Endometrial microvascular endothelial cells (primary cell): ENCODE results near the gene RPS19BP1. TPM values are rescaled to one million over a fixed set of nuclear protein-coding genes. Genes with fewer than 3 reads are reported as not detected.
"Not testable (repeated sequence)": the region's sequence is repeated elsewhere in the genome, so short reads cannot be mapped to it uniquely, and the experiment has no call there.

Experiments
- in situ Hi-C: cut with HindIII; loops from 2 replicates; pipeline ENCODE4 v1.10.0; 2017; ENCODE audit warnings: low sequenced_read_pairs, low pct_unique_long_range_greater_than_20kb; ENCODE audit errors: inconsistent ontology term
- total RNA-seq: library from RNA; depleted of rRNA; stranded (reverse); fragments of >200 nt; gene quantifications from one replicate; pipeline ENCODE4 v1.2.3, GENCODE V29; 2015; ENCODE audit errors: inconsistent ontology term

Gene RPS19BP1
- total RNA-seq, 1 donor from 2014 or later = 107 TPM

DNA sequence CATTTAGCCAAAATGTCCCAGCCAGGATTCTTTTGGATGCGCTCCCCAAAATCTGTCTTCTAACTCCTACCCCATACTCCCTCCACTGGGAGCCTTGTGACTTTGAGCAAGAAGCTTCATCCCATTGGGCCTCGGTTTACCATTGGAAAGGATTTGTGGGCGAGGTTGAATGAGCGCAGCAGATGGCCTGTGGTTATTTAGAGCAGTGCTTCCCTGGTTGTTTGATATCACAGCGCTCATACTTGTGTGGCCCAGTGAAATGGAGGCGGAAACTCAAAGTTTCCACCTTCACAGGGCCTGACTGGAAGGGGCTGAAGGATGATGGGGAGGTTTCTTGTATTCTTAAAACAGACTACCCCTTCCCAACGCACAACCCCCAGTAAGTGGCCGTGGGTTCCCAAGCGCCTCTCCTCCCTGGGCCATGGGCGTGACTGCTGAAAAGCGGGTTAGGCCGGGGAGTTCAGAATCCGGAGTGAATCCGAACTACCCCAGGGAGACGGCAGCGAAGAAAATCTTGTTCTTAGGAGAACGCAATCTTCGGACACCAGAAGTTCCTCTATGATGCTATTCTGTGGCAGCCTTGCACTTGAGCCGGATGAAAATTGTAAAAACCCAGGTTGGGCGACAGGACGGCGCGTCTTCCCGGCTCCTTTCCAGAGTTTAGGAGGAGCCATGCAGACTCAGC is 13.4 kb downstream of the RPS19BP1 start:
- in situ Hi-C loops = no loop called here

DNA sequence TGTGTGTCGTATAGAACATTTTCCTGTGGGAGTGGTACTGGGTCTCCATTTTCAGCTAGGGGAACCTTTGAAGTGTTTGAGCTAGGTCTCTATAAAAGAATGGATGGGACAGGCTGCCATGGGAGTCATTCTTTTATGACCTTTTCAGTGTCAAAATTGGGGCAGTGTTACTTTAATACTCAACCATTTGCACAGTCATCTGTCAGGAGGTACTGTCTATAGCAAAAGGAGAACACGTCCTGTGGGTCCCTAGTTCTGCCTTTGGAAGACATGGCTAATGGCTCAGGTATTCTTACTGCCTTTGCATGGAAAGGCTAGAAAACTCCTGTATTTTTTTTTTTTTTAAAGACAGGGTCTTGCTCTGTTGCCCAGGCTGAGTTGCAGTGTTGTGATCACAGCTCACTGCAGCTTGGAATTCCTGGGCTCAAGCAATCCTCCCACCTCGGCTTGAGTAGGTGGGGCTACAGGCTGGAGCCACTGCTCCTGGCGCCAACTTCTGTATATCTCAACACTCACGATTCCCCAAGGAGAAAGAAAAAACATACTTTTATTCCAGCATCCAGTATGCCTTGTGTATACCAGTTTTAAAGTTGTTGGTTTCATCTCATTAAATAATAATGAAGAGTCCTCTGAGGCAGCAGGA is 14.3 kb downstream of the RPS19BP1 start:
- in situ Hi-C loops = no loop called here

DNA sequence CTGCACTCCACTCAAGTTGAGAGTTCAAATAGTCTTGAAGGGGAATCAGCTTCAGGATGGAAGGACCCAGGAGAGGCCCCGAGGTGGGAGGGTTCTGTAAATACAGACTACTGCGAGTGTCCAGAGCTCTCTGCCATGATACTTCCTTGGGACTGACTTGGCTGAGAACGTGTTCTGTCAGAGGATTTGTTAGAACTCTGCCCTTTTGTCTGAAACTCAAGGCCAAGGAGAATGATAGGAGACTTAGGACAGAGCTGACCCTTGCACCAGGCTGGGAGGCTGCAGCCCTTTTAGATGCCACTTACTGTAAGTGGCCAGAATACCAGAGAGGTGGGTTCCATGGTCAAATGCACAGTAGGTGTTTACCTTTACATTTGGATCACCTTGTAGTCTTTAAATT is 15.1 kb downstream of the RPS19BP1 start:
- in situ Hi-C loops = no loop called here

DNA sequence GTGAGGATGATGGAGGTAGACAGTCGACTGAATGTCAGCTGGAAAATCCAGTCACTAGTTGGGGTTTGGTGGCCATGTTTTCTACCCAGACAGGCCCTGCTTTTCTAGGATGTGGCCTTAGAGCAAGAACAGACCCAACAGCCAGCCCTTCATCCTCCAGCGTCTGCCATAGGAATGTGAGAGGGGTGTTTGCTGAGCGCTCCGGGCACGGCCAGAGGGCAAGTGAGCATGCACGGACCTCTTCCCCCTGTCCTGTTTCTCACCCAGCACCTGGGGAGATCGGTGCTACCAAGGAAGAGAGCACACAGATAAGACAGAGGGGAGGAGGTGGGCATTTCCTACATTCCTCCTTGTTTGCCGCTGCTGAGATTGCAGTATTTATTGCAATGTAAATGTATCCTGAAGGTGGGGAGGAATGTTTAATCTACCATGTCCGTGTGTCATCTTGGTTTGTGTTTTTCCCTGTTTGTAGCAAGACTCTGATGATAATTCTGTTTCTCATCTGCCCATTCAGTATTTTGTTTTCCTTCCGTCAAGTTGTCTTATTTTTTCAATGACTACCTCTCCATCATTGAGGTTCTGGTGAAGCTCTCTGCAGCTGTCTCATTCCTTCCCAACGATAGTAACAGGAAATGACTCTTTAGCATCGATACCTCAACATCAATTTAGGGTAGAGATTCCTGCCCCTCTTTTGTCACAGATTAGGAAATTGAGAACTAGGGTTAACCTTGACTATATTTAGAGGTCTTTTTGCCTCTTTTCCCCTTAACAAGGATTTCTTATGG is 17.1 kb downstream of the RPS19BP1 start:
- in situ Hi-C loops = no loop called here

DNA sequence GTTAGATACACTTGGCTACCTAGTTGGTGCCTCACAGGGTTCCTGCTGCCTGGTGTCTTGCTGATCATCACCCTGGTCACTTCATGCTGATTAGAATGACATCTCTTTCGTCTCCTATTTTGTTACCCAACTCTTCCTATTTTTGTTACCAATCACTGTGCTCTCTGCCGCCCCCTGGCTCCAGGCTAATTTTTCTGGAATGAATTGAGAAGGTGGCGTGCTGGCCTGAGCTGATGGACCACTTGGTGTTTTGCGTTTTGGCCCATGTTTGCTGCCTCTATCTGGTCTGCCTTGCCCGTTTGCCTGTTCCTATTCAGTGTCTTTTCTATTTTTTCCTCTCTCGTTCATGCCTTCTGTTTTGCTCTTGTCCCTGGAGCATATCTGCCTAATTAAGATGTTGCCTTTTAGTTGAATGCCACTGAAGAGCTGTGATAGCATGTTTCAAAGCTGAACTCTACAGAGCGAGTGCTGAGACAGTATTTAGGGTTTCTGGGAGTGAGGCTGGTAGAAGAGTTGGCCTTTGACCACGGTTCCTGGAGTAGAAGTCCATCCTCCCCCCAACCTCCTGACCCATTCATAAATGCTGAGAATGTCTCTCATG is 18.1 kb downstream of the RPS19BP1 start:
- in situ Hi-C loops = no loop called here

DNA sequence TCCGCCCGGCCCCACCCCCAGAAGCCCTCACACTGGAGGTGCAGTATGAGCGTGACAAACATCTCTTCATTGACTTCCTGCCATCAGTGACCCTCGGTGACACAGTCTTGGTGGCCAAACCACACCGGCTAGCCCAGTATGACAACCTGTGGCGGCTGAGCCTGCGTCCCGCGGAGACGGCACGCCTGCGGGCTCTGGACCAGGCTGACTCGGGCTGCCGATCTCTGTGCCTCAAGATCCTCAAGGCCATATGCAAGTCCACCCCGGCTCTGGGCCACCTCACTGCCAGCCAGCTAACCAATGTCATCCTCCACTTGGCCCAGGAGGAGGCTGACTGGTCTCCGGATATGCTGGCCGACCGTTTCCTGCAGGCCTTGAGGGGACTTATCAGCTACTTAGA is 18.8 kb downstream of the RPS19BP1 start:
- in situ Hi-C loops = no loop called here

DNA sequence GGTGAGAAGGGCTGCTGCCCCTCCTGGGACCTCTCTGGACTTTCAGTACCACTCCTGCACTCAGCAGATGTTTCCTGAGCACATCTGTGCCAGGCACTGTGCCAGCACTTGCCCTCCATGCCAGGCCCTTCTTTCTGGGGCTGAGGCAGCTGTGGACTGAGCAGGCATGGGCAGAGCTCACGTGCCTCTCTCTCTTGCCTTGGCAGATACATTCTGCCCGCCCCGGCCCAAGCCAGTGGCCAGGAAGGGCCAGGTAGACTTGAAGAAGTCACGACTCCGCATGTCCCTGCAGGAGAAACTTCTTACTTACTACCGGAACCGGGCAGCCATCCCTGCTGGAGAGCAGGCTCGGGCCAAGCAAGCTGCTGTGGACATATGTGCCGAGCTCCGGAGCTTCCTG is 20.5 kb downstream of the RPS19BP1 start:
- in situ Hi-C loops = no loop called here

DNA sequence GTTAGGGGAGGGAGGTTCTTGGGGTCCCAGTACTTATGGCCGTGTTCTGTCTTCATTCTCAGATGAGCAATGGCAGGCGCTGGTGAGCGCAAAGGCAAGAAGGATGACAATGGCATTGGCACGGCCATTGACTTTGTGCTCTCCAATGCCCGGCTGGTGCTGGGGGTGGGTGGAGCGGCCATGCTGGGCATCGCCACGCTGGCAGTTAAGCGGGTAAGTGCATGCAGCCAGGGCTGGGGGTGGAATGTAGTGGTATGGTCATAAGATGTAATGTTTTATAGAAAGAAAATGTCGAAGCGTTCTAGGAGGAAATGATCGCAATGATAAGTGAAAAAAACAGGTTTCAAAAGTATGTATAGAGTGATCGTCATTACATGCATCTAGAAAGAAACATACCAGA is 21.3 kb downstream of the RPS19BP1 start:
- in situ Hi-C loops = no loop called here

DNA sequence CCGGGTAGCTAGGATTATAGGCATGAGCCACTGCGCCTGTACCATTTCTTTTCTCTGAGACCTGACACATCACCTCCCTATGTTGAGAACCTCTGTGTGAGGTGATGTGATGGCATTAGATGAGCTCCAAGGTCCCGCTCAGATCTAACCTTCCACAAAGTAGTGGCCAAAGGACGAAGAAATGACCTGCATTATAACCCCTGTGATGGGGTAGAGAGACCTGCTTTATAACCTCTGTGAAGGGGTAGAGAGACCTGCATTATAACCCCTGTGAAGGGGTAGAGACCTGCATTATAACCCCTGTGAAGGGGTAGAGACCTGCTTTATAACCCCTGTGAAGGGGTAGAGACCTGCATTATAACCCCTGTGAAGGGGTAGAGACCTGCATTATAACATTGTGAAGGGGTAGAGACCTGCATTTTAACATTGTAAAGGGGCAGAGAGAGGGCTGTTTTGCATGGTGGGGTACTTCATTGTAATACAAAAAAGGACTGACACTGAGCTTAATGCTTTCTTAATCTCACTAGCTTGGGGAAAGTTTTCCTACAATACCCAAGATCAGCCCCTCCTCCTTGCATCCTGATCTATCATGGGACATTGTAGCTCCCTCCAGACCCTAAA is 21.9 kb downstream of the RPS19BP1 start:
- in situ Hi-C loops = no loop called here

DNA sequence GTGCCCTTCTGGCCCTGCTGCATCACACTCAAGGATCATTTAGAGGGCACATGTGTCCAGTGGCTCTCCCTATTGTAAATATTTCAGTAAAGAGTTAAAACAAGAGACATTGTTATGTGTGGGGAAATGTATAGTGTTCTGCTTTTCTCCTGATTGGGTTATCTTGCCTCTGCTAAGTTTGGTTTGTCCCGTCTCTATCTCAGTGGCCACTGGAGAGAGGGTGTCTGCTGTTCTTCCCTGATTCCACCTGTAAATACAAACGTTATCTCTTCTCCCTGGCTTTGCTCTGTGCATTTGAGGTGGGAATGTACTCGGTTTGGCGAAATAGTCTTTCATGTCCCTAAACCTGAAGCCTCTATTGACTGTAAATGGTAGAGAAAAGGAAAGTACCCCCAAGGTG is 24.2 kb downstream of the RPS19BP1 start:
- in situ Hi-C loops = no loop called here

DNA sequence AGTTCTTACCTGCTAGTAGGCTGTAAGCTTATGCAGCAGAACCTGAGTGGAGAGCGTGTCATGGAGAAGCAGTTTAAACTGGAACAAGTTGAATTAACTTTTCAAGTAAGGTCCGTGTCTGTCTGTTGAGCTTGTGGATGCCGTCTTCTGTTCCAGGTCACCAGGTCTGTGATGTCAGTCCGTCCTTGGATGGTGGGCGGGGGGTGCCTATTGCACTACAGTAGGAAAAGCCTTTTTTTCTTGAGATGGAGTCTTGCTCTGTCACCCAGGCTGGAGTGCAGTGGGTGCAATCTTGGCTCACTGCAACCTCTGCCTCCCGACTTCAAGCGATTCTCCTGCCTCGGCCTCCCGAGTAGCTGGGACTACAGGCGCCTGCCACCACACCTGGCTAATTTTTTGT is 25.5 kb downstream of the RPS19BP1 start:
- in situ Hi-C loops = not testable (repeated sequence)

DNA sequence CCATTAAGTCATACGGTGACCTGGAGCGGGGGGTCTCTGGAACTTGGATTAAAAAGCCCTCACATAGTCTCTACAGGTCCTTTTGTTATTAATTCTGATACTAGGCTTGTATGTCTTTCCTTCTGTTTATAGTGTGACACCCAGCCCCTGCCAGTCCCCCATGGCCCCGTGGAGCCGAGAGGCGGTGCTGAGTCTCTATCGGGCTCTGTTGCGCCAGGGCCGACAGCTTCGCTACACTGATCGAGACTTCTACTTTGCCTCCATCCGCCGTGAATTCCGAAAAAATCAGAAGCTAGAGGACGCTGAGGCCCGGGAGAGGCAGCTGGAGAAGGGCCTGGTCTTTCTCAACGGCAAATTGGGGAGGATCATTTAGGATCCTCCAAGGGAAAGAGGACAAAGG is 28.5 kb downstream of the RPS19BP1 start:
- in situ Hi-C loops = no loop called here

DNA sequence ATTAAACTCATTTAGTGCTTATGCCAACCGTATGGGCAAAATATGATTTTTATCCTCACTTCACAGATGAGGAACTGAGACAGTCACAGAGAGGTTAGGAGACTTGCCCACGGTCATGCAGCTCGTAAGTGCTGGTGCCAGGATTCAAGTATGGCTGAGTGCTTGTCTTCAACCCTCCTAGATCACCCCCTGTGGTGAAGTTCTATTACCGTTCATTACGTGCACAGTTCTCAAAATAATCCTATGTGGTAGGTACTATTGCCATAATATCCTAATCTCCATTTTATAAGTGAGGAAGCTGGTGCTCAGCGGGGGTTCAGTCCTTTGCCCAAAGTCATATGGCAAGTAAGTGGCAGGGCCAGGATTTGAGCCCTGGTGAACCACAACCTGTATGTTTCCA is 28.9 kb downstream of the RPS19BP1 start:
- in situ Hi-C loops = no loop called here

DNA sequence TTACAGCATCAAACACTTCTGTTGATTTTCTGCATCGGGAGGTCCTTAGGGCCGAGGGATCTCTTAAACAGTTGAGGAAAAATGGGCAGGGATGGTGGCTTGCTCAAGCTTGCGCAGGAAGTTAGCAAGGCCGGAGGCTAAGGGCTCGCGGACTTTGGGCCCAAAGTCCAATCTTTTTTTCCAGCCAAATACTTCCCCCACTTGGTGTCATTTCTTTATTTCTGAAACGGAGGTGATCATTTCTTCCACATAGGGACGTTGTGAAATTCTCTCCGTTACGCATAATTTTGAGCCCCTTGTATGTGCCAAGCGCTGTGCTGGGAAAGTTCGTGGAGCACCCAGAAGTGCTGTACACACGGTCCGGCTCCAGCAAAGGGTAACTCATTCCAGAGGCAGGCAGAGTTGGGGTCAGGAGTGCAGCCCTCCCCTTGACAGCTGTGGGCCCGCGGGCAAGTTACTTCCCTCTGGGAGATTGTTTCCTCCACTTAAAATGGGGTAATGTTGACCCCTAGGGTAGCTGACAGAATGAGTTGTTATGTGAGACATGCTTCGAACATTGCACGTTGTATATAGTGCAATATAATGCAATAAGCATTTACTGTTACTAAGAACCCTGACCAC is 29.6 kb downstream of the RPS19BP1 start:
- in situ Hi-C loops = no loop called here

DNA sequence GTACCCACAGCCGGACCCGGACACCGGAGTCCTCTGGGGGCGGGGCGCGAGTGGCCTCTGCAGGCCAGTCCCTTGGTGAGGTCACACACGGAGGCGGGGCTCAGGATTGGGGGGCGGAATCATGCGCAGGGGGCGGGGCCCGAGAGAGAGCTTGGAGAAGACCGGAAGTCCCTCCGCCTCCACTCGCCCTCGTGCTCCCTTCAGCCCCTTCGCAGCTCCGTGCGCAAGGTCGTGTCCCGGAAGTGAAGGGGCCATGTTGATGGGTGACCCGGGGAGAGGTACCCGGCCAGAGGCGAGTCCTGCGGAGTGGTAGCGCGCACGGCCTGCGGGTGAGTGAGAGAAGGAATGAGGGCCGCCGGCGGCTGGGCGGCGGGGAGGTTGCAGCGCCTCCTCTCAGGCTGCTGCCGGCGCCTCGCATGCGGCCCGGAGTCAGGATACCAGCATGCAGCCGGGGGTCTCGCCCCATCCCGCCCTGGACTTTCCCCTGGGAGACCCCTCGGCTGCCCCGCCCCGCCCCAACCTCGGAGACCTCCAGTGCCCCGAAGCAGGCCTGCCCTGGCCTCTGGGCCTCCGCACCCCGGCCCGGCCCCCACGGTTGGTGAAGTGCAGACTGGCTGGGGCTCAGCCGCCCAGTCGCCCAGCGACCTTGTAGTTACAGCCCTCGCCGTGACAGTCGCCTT is 30.3 kb downstream of the RPS19BP1 start, which contains the start of gene MIEF1:
Gene MIEF1, plus strand, starts transcription at position 182 of the 680 bp plus-strand sequence. CDS start 9,005 bp downstream, outside the sequence.
- in situ Hi-C loops = no loop called here

DNA sequence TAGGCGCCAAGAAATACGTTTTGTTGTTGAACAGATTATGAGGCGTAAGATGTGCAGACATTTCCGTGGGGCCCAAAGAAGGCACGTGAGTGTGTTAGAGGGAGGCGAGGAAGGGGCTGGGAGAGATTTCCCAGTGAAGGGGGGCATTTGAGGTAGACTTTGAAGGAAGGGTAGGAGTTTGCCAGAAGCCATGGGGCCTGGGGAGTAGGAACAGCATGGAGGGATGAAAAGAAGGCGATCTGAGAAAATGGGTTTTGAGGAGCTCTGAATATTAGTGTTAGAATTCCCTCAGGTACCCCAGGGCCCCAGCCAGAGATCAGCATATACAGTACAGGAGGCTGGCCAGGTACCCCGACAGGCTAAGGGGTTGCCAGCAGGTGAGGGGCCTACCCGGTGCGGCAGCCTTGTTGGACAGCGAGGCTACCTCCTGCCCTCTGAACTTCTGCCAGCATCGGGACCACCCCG is 30.9 kb downstream of the RPS19BP1 start:
- in situ Hi-C loops = no loop called here

DNA sequence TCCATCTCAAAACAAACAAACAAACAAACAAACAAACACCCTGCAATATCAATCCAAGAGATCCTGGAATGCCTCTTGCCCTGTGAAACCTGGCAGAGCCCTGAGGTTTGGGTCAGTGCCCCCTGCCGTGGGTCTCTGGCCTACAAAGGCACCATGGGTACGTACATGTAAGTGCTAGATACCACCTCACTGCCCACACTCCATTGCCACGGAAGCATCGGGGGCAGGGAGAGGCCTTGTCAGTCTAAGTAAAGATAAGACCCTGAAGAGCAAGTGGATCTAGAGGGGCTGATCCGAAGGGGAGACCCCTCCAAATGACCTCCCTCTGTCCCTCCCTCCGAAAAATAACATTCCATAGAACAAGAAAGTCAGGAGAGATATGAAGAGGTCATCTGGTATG is 32.4 kb downstream of the RPS19BP1 start:
- in situ Hi-C loops = no loop called here

DNA sequence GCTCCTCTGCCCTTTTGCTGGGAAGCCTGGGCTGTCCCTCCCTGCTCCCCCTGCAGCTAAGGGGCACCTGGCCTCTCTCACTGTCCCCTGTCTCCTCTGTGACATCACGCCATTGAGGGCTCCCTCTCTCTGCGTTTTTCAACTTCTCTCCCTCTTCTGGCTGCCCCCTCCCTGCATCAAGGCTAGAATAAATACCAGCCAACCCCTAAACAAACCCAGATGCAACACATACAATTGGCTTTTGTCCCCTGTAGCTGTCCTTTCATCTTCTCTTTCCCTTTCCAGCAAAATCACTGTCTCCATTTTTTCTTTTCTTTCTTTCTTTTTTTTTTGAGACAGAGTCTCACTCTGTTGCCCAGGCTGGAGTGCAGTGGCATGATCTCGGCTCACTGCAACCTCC is 33.7 kb downstream of the RPS19BP1 start:
- in situ Hi-C loops = no loop called here
